ENCODE data around the gene MORN4. TPM values are rescaled to one million over a fixed set of nuclear protein-coding genes. Genes with fewer than 3 reads are reported as not detected.

Gene MORN4
- total and polyA plus RNA-seq, 9 of the 15 experiments (the other 6 are each of a cell fraction or from before 2014, with no cell fraction given) = 8.3 to 23.9 (median 11.7) TPM

GRCh38 chr10:97640174-97640867 is 7.0 kb upstream of the MORN4 start, which contains the start of gene PI4K2A (continued):
- TF ChIP-seq ETS1 (conservative IDR thresholded peaks at IDR 0.05; ENCODE audit: control insufficient read depth, low read depth, low read length) (no peak), CBX3 (IDR thresholded peaks at IDR 0.05; ENCODE audit: borderline replicate concordance in 1 of 2, low read length in 2 of 2) (no peak), FOXJ2 (tag; IDR thresholded peaks at IDR 0.05) (0 out of 2 replicates have a peak, but pooled peaks have one; percentile 34), ZNF3 (CRISPR knock-in tag; IDR thresholded peaks at IDR 0.05) (0 out of 2 replicates have a peak, but pooled peaks have one; percentile 53), SMC3 (conservative IDR thresholded peaks at IDR 0.05; ENCODE audit: insufficient read depth, low read depth, low read length) (no peak), SAFB (IDR thresholded peaks at IDR 0.05; ENCODE audit: borderline replicate concordance, low read depth, low read length) (peak; percentile 69), ARID1B (IDR thresholded peaks at IDR 0.05) (no peak), FOXP1 (CRISPR knock-in tag; IDR thresholded peaks at IDR 0.05) (0 out of 2 replicates have a peak, but pooled peaks have one; percentile 25), KLF13 (tag; IDR thresholded peaks at IDR 0.05; ENCODE audit: borderline replicate concordance, low read depth) (peak; percentile 40; the same call in 1 of the 2 replicates), POLR2A (conservative IDR thresholded peaks at IDR 0.05) (peak; percentile 58), PKNOX1 (IDR thresholded peaks at IDR 0.05) (peak; percentile 96), CCNT2 (IDR thresholded peaks at IDR 0.05; ENCODE audit: borderline replicate concordance, extremely low read depth, insufficient read length, low read depth, low read length) (peak; percentile 69), ASH1L (IDR thresholded peaks at IDR 0.05; ENCODE audit: borderline replicate concordance, low read depth, partially characterized antibody) (peak; percentile 56), KDM2B (CRISPR knock-in tag; IDR thresholded peaks at IDR 0.05) (no peak), MAFG (tag; conservative IDR thresholded peaks at IDR 0.05) (peak; percentile 65), SP1 (CRISPR knock-in tag; IDR thresholded peaks at IDR 0.05) (peak; percentile 78), STAT5B (CRISPR knock-in tag; IDR thresholded peaks at IDR 0.05) (no peak), SMARCB1 (IDR thresholded peaks at IDR 0.05; ENCODE audit: insufficient read length, low read depth) (no peak)
- TF ChIP-seq, protein P1, sequence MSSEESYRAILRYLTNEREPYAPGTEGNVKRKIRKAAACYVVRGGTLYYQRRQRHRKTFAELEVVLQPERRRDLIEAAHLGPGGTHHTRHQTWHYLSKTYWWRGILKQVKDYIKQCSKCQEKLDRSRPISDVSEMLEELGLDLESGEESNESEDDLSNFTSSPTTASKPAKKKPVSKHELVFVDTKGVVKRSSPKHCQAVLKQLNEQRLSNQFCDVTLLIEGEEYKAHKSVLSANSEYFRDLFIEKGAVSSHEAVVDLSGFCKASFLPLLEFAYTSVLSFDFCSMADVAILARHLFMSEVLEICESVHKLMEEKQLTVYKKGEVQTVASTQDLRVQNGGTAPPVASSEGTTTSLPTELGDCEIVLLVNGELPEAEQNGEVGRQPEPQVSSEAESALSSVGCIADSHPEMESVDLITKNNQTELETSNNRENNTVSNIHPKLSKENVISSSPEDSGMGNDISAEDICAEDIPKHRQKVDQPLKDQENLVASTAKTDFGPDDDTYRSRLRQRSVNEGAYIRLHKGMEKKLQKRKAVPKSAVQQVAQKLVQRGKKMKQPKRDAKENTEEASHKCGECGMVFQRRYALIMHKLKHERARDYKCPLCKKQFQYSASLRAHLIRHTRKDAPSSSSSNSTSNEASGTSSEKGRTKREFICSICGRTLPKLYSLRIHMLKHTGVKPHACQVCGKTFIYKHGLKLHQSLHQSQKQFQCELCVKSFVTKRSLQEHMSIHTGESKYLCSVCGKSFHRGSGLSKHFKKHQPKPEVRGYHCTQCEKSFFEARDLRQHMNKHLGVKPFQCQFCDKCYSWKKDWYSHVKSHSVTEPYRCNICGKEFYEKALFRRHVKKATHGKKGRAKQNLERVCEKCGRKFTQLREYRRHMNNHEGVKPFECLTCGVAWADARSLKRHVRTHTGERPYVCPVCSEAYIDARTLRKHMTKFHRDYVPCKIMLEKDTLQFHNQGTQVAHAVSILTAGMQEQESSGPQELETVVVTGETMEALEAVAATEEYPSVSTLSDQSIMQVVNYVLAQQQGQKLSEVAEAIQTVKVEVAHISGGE (CRISPR knock-in tag; IDR thresholded peaks at IDR 0.05) = no peak
- TF ChIP-seq, protein P2, sequence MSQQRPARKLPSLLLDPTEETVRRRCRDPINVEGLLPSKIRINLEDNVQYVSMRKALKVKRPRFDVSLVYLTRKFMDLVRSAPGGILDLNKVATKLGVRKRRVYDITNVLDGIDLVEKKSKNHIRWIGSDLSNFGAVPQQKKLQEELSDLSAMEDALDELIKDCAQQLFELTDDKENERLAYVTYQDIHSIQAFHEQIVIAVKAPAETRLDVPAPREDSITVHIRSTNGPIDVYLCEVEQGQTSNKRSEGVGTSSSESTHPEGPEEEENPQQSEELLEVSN (IDR thresholded peaks at IDR 0.05; ENCODE audit: borderline replicate concordance in 1 of 2, extremely low read depth in 1 of 2, insufficient read depth in 1 of 2, insufficient read length in 1 of 2, low read depth in 1 of 2, low read length in 1 of 2, poor library complexity in 1 of 2, severe bottlenecking in 1 of 2) = peak in 1 of 2 experiments; percentile 34
